ENCODE data around the gene CNEP1R1. TPM values are rescaled to one million over a fixed set of nuclear protein-coding genes. Genes with fewer than 3 reads are reported as not detected.
A peak's percentile ranks its signal among the peaks of the same experiment; 100 is the strongest.

The CNEP1R1 gene
- total and polyA plus RNA-seq, 3 experiments from 2014 or later, result 21.2 to 23.6 (median 22.8) TPM

- H3K4me3 Mint-ChIP-seq, result no peak overlapping the region
- H3K36me3 Mint-ChIP-seq, result peaks cover 0 to 10% (median 0%) of the 10 kb centered on the region in 3 donors
- no peak overlapping the region for H3K4me3 ChIP-seq (ENCODE audit: low read length)
- ChIA-PET POLR2A (no interaction called here), CTCF (interaction anchor here (1.4 to 3.0 kb wide), 6 partner anchors 187 to 782 kb away, joined by 4 to 43 read pairs (median 9); no protein-coding TSS in a partner anchor)
- peaks cover 20 to 43% (median 30%) of the 10 kb centered on the region in 3 donors for H3K4me1 Mint-ChIP-seq
- no peak overlapping the region for H3K27ac ChIP-seq (ENCODE audit: low read depth, low read length)
- H3K27me3 ChIP-seq (ENCODE audit: insufficient read depth, low read length, poor library complexity, severe bottlenecking), result no peaks in the 10 kb centered on the region
- no peaks in the 10 kb centered on the region for H3K36me3 ChIP-seq (ENCODE audit: insufficient read depth, low read length)
- peak overlapping the region in 1 of 8 donors; percentile 32 for H3K27ac Mint-ChIP-seq
- H3K9me3 ChIP-seq (ENCODE audit: low read length), result no peaks in the 10 kb centered on the region
- DNase-seq, result no peak
- H3K9me3 Mint-ChIP-seq, result no peaks in the 10 kb centered on the region
- peaks cover 13% of the 10 kb centered on the region for H3K4me1 ChIP-seq (ENCODE audit: insufficient read depth, low read length)
- H3K27me3 Mint-ChIP-seq, result peaks cover 3 to 4% of the 10 kb centered on the region in 2 donors
These were observed 1.4 kb upstream of the CNEP1R1 start for GRCh38 chr16:50023641-50024040.

- CTCF ChIA-PET, result interaction anchor here (0.6 to 3.0 kb wide), 31 partner anchors 10 to 782 kb away, joined by 3 to 43 read pairs (median 6); partner anchors contain the start of gene HEATR3
- peak overlapping the region; percentile 88 to 99 (median 97) for H3K4me3 Mint-ChIP-seq
- Histone ChIP-seq H3K36me3 (ENCODE audit: insufficient read depth, low read length) (peaks cover under 1% of the 10 kb centered on the region), H3K4me1 (ENCODE audit: insufficient read depth, low read length) (peaks cover 13% of the 10 kb centered on the region), H3K27ac (ENCODE audit: low read depth, low read length) (no peak overlapping the region), H3K9me3 (ENCODE audit: low read length) (no peaks in the 10 kb centered on the region), H3K27me3 (ENCODE audit: insufficient read depth, low read length, poor library complexity, severe bottlenecking) (no peaks in the 10 kb centered on the region), H3K4me3 (ENCODE audit: low read length) (peak overlapping the region; percentile 86)
- H3K4me1 Mint-ChIP-seq, result peaks cover 22 to 45% (median 33%) of the 10 kb centered on the region in 3 donors
- peaks cover 0 to 12% (median 0%) of the 10 kb centered on the region in 3 donors for H3K36me3 Mint-ChIP-seq
- peaks cover 0 to 4% of the 10 kb centered on the region in 2 donors for H3K27me3 Mint-ChIP-seq
- POLR2A ChIA-PET, result interaction anchor here (2.0 kb wide), 1 partner anchor 42 kb away, joined by 10 read pairs; the partner anchor contains the start of gene HEATR3
- no peak for DNase-seq
- H3K27ac Mint-ChIP-seq, result peak overlapping the region in 7 of 8 donors; percentile 89 to 96 (median 92)
- no peaks in the 10 kb centered on the region for H3K9me3 Mint-ChIP-seq
These were observed 818 bp upstream of the CNEP1R1 start for GRCh38 chr16:50024207-50024606.

GRCh38 chr16:50025537-50025931, 509 bp downstream of the CNEP1R1 start:
- peaks cover 27 to 52% (median 45%) of the 10 kb centered on the region in 3 donors for H3K4me1 Mint-ChIP-seq
- H3K9me3 ChIP-seq (ENCODE audit: low read length), result no peaks in the 10 kb centered on the region
- H3K4me3 ChIP-seq (ENCODE audit: low read length), result peak overlapping the region; percentile 86
- peaks cover 0 to 3% of the 10 kb centered on the region in 2 donors for H3K27me3 Mint-ChIP-seq
- H3K27ac Mint-ChIP-seq, result peak overlapping the region; percentile 72 to 98 (median 91)
- peaks cover 0 to 25% (median 6%) of the 10 kb centered on the region in 3 donors for H3K36me3 Mint-ChIP-seq
- DNase-seq, result peak in 3 of 5 donors; percentile 13 to 52 (median 14)
- POLR2A ChIA-PET, result interaction anchor here (0.9 to 2.0 kb wide), 6 partner anchors 40 to 781 kb away, joined by 3 to 10 read pairs (median 4); partner anchors contain the start of gene HEATR3
- peaks cover 13% of the 10 kb centered on the region for H3K4me1 ChIP-seq (ENCODE audit: insufficient read depth, low read length)
- no peaks in the 10 kb centered on the region for H3K9me3 Mint-ChIP-seq
- H3K4me3 Mint-ChIP-seq, result peak overlapping the region; percentile 88 to 99 (median 97)
- peak overlapping the region; percentile 71 for H3K27ac ChIP-seq (ENCODE audit: low read depth, low read length)
- H3K27me3 ChIP-seq (ENCODE audit: insufficient read depth, low read length, poor library complexity, severe bottlenecking), result no peaks in the 10 kb centered on the region
- CTCF ChIA-PET, result interaction anchor here (0.5 to 3.0 kb wide), 51 partner anchors 8 to 780 kb away, joined by 3 to 43 read pairs (median 4); partner anchors contain the start of genes CYLD and HEATR3
- peaks cover 8% of the 10 kb centered on the region for H3K36me3 ChIP-seq (ENCODE audit: insufficient read depth, low read length)

GRCh38 chr16:50027829-50028228, 2.8 kb downstream of the CNEP1R1 start:
- Mint-ChIP-seq H3K9me3 (no peaks in the 10 kb centered on the region), H3K27me3 (peaks cover 0 to 2% of the 10 kb centered on the region in 2 donors), H3K27ac (peak overlapping the region in 2 of 8 donors; percentile 29 to 37), H3K4me3 (peak overlapping the region in 2 of 7 donors; percentile 16 to 41), H3K4me1 (peaks cover 27 to 58% (median 54%) of the 10 kb centered on the region in 3 donors), H3K36me3 (peaks cover 0 to 48% (median 9%) of the 10 kb centered on the region in 3 donors)
- H3K4me3 ChIP-seq (ENCODE audit: low read length), result no peak overlapping the region
- no peaks in the 10 kb centered on the region for H3K9me3 ChIP-seq (ENCODE audit: low read length)
- POLR2A ChIA-PET, result interaction anchor here (0.6 kb wide), 1 partner anchor 33 kb away, joined by 3 read pairs; no protein-coding TSS in a partner anchor
- H3K27ac ChIP-seq (ENCODE audit: low read depth, low read length), result no peak overlapping the region
- no peak for DNase-seq
- H3K27me3 ChIP-seq (ENCODE audit: insufficient read depth, low read length, poor library complexity, severe bottlenecking), result no peaks in the 10 kb centered on the region
- peaks cover 13% of the 10 kb centered on the region for H3K4me1 ChIP-seq (ENCODE audit: insufficient read depth, low read length)
- CTCF ChIA-PET, result no interaction called here
- peaks cover 13% of the 10 kb centered on the region for H3K36me3 ChIP-seq (ENCODE audit: insufficient read depth, low read length)

GRCh38 chr16:50035468-50035992, 10.5 kb downstream of the CNEP1R1 start:
- Mint-ChIP-seq H3K4me1 (peaks cover 0 to 12% (median 10%) of the 10 kb centered on the region in 3 donors), H3K36me3 (peaks cover 4 to 65% (median 9%) of the 10 kb centered on the region in 3 donors), H3K27me3 (peaks cover 0 to 1% of the 10 kb centered on the region in 2 donors), H3K27ac (peak overlapping the region in 1 of 8 donors; percentile 30), H3K4me3 (no peak overlapping the region), H3K9me3 (no peaks in the 10 kb centered on the region)
- Histone ChIP-seq H3K4me3 (ENCODE audit: low read length) (no peak overlapping the region), H3K27me3 (ENCODE audit: insufficient read depth, low read length, poor library complexity, severe bottlenecking) (no peaks in the 10 kb centered on the region), H3K9me3 (ENCODE audit: low read length) (no peaks in the 10 kb centered on the region), H3K4me1 (ENCODE audit: insufficient read depth, low read length) (no peaks in the 10 kb centered on the region), H3K36me3 (ENCODE audit: insufficient read depth, low read length) (peaks cover 20% of the 10 kb centered on the region), H3K27ac (ENCODE audit: low read depth, low read length) (no peak overlapping the region)
- POLR2A ChIA-PET, result no interaction called here
- CTCF ChIA-PET, result interaction anchor here (5.1 kb wide), 1 partner anchor 11 kb away, joined by 22 read pairs; the partner anchor contains the start of gene CNEP1R1
- no peak for DNase-seq

GRCh38 chr16:50036426-50036825, 11.4 kb downstream of the CNEP1R1 start:
- peaks cover 0 to 3% (median under 1%) of the 10 kb centered on the region in 3 donors for H3K4me1 Mint-ChIP-seq
- no peak overlapping the region for H3K4me3 Mint-ChIP-seq
- no peaks in the 10 kb centered on the region for H3K9me3 Mint-ChIP-seq
- H3K4me3 ChIP-seq (ENCODE audit: low read length), result no peak overlapping the region
- ChIA-PET CTCF (interaction anchor here (5.1 kb wide), 1 partner anchor 11 kb away, joined by 22 read pairs; the partner anchor contains the start of gene CNEP1R1), POLR2A (interaction anchor here (0.7 kb wide), 1 partner anchor 205 kb away, joined by 11 read pairs; no protein-coding TSS in a partner anchor)
- H3K27me3 ChIP-seq (ENCODE audit: insufficient read depth, low read length, poor library complexity, severe bottlenecking), result no peaks in the 10 kb centered on the region
- no peak overlapping the region for H3K27ac Mint-ChIP-seq
- H3K27me3 Mint-ChIP-seq, result peaks cover 0 to 1% of the 10 kb centered on the region in 2 donors
- DNase-seq, result no peak
- peaks cover 4 to 56% (median 5%) of the 10 kb centered on the region in 3 donors for H3K36me3 Mint-ChIP-seq
- H3K36me3 ChIP-seq (ENCODE audit: insufficient read depth, low read length), result peaks cover 15% of the 10 kb centered on the region
- H3K9me3 ChIP-seq (ENCODE audit: low read length), result no peaks in the 10 kb centered on the region
- no peak overlapping the region for H3K27ac ChIP-seq (ENCODE audit: low read depth, low read length)
- no peaks in the 10 kb centered on the region for H3K4me1 ChIP-seq (ENCODE audit: insufficient read depth, low read length)

- DNase-seq, result no peak
- Mint-ChIP-seq H3K4me1 (no peaks in the 10 kb centered on the region), H3K27ac (peak overlapping the region in 3 of 8 donors; percentile 59 to 73 (median 61)), H3K4me3 (no peak overlapping the region), H3K36me3 (peaks cover 4 to 43% (median 5%) of the 10 kb centered on the region in 3 donors), H3K27me3 (peaks cover 1 to 2% of the 10 kb centered on the region in 2 donors), H3K9me3 (no peaks in the 10 kb centered on the region)
- H3K36me3 ChIP-seq (ENCODE audit: insufficient read depth, low read length), result peaks cover 15% of the 10 kb centered on the region
- H3K9me3 ChIP-seq (ENCODE audit: low read length), result no peaks in the 10 kb centered on the region
- H3K4me1 ChIP-seq (ENCODE audit: insufficient read depth, low read length), result no peaks in the 10 kb centered on the region
- no peak overlapping the region for H3K4me3 ChIP-seq (ENCODE audit: low read length)
- ChIA-PET POLR2A (no interaction called here), CTCF (interaction anchor here (5.1 kb wide), 1 partner anchor 13 kb away, joined by 22 read pairs; the partner anchor contains the start of gene CNEP1R1)
- no peak overlapping the region for H3K27ac ChIP-seq (ENCODE audit: low read depth, low read length)
- no peaks in the 10 kb centered on the region for H3K27me3 ChIP-seq (ENCODE audit: insufficient read depth, low read length, poor library complexity, severe bottlenecking)
These were observed 12.7 kb downstream of the CNEP1R1 start for GRCh38 chr16:50037662-50038220.
